ENCODE data around the gene PCDHA3.
"Not testable (repeated sequence)": the region's sequence is repeated elsewhere in the genome, so short reads cannot be mapped to it uniquely, and the experiment has no call there.

Gene PCDHA3

GRCh38 chr5:140800816-140801493, at the start of gene PCDHA3:
Gene PCDHA3 (plus strand): TSS chr5:140801057.
- no peak for DNase-seq

- no peak for DNase-seq
Observed at GRCh38 chr5:140753561-140753960, 47.3 kb upstream of the PCDHA3 start.

DNA sequence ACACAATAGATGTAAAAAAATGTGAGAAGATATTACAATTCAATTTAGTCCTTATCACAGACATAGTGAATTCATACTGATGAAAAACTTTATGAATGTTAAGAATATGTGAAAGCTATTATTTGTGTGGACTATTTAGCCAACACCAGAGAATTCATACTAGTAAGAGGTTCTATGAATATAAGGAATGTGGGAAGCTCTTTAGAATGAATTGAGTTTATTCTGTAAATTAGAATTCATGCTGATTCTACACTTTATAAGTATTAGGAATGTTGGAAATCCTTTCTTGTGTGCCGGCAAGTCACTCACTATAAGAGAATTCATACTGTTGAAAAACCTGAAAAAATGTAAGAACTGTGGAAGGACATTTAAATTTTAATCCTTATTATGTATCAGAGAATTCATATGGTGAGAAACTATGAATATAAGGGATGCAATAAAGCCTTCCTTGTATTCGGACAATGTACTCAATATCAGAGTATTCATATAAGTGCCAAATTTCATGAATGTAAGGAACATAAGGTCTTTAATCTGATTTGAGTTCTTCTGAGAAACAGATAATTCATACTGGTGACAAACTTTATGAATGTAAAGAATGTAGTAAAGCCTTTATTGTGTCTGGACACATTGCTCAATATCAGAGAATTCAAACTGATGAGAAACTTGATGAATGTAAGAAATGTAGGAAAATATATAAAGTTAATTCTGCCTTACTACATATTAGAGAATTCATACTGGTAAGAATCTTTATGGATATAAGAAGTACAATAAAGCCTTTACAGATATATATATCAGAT, 36.5 kb upstream of the PCDHA3 start:
- DNase-seq = no peak

DNA sequence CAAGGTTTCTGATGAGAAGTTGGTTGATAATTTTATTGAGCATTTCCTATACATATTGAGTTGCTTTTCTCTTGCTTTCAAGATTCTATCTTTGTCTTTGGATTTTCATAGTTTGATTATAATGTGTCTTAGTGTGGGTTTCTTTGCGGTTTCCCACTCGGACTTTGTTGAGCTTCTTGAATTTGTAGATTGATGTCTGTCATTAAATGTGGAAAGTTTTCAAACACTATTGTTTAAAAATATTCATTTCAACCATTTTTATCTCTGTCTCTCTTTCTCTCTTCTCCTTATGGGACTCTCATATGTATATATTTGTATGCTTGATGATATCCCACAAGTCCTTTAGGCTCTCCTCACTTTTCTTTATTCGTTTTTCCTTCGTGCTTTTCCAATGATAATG, 33.4 kb upstream of the PCDHA3 start:
- no peak for DNase-seq

DNA sequence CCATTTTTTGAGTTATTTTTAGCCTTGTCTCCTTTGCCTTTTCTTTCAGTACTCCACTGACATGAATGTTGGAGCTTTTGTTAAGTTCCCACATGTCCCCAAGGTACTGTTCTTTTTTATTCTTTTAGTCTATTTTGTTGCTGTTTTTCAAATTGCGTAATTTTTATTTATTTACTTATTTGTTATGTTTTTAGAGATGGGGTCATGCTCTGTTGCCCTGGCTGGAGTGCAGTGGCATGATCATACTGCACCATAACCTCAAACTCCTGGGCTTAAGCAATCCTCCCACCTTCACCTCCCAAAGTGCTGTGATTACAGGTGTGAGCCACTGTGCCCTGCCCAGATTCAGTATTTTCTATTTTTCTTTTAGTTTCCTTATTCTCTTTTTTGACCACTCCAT, 20.3 kb upstream of the PCDHA3 start:
- no peak for DNase-seq

DNA sequence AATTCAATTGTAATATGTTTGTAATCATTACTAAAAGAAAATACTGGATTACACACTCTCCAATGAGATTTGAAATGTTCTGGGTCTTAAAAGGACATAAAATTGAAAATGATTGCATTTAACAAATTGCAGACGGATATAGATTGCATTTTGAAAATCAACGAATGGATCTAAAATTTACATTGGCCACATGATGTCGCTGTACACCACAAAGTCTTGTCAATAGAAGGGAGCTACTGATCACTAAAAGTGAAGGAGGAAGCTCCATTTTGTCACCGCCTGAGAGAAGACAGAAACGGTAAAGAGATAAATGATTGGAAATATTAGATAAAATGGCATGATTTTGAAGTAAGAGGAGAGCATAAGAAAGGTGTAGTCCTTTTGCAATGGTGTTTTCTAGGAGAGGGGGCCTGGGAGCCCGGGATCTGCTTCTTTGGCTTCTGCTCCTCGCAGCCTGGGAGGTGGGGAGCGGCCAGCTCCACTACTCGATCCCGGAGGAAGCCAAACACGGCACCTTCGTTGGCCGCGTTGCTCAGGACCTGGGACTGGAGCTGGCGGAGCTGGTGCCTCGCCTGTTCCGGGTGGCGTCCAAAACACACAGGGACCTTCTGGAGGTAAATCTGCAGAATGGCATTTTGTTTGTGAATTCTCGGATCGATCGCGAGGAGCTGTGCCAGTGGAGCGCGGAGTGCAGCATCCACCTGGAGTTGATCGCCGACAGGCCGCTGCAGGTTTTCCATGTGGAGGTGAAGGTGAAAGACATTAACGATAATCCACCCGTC, 14.8 kb upstream of the PCDHA3 start, which contains the start of gene PCDHA1:
Gene PCDHA1 (plus strand): TSS at position 236 of the 782 bp plus-strand sequence.
- no peak for DNase-seq

DNA sequence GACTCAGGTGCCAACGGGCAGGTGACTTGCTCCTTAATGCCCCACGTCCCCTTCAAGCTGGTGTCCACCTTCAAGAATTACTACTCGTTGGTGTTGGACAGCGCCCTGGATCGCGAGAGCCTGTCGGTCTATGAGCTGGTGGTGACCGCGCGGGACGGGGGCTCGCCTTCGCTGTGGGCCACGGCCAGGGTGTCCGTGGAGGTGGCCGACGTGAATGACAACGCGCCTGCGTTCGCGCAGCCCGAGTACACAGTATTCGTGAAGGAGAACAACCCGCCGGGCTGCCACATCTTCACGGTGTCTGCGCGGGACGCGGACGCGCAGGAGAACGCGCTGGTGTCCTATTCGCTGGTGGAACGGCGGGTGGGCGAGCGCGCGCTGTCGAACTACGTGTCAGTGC, 13.4 kb upstream of the PCDHA3 start:
- DNase-seq = not testable (repeated sequence)

GRCh38 chr5:140787849-140788504, 12.9 kb upstream of the PCDHA3 start:
- DNase-seq = not testable (repeated sequence)

DNA sequence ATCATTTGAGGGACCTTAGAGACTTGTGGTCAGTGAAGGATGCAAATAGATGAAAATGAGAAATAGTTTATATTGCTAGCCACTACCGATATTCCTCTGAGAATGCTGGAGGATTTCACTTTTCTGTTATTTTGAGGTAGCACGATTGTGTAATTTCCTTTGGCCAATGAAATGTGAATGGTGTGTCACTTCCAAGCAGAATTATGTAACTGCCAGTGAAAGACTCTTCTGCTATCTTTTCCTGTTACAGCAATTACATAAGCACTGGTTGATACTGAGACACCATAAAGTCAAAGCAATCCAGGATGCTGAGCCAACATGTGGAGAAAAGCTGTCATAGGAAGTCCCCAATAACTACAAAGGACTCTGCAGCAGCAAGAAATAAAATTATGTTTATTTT, 9.8 kb upstream of the PCDHA3 start:
- no peak for DNase-seq

DNA sequence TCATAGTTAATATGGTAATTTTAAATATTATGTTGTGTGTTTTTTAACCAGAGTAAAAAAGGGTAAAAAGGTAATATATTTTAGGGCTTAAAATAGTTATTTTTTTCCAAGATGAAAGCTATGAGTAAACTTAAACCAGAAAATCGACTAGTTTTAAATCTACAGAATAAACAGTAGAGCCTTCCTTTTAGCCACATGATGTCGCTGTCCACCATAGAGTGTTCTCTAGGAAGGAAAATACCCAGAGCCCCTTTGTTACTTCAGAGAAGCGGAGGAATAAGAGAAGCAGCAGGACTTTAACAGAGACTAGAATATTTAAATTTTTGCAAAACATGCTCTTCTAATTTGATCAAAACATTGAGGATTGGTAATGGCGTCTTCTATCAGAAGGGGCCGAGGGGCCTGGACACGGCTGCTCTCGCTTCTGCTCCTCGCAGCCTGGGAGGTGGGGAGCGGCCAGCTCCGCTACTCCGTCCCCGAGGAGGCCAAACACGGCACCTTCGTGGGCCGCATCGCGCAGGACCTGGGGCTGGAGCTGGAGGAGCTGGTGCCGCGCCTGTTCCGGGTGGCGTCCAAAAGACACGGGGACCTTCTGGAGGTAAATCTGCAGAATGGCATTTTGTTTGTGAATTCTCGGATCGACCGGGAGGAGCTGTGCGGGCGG, 6.1 kb upstream of the PCDHA3 start, which contains the start of gene PCDHA2:
Gene PCDHA2 (plus strand): TSS at position 258 of the 664 bp plus-strand sequence.
- no peak for DNase-seq

- no peak for DNase-seq
Observed at GRCh38 chr5:140795259-140795641, 5.6 kb upstream of the PCDHA3 start.

GRCh38 chr5:140796072-140796717, 4.7 kb upstream of the PCDHA3 start:
- not testable (repeated sequence) for DNase-seq

- no peak for DNase-seq
Observed at GRCh38 chr5:140796718-140797095, 4.2 kb upstream of the PCDHA3 start.

- DNase-seq = no peak
Observed at GRCh38 chr5:140801494-140801841, 611 bp downstream of the PCDHA3 start.

GRCh38 chr5:140802381-140802780, 1.5 kb downstream of the PCDHA3 start:
- not testable (repeated sequence) for DNase-seq

DNA sequence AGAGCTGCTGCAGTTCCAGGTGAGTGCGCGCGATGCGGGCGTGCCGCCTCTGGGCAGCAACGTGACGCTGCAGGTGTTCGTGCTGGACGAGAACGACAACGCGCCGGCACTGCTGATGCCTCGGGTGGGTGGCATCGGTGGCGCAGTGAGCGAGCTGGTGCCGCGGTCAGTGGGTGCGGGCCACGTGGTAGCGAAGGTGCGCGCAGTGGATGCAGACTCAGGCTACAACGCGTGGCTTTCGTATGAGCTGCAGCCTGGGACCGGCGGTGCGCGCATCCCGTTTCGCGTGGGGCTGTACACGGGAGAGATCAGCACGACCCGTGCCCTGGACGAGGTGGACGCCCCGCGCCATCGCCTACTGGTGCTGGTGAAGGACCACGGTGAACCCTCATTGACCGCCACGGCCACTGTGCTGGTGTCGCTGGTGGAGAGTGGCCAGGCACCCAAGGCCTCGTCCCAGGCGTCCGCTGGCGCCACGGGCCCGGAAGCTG, 2.0 kb downstream of the PCDHA3 start:
- DNase-seq = no peak

- peak; percentile 28 for DNase-seq
Observed at GRCh38 chr5:140806834-140807775, 6.2 kb downstream of the PCDHA3 start, which contains the start of gene PCDHA4. Gene PCDHA4 (plus strand): TSS chr5:140807068.

GRCh38 chr5:140808241-140808888, 7.5 kb downstream of the PCDHA3 start:
- DNase-seq = not testable (repeated sequence)

- no peak for DNase-seq
Observed at GRCh38 chr5:140808889-140809291, 8.0 kb downstream of the PCDHA3 start.

Data from activated CD4-positive, alpha-beta T cell treated with anti-CD3 and anti-CD28 coated beads, Interleukin-10, Interleukin-2, amounts not matched to agents 100 ng/mL and 50 ng/mL, durations not matched to agents 16 hours and 8 hours (primary cell).